Thyroid gland (tissue), 4 donors: Measurements from ENCODE around the gene PTCHD4.

Experiments used
- CTCF ChIP-seq, 6 experiments: fragments of 200-600 bp in 3 of 6; fragments of 450-650 bp in 3 of 6; sonication (generic) in 3 of 6; IDR thresholded peaks; one replicate each; pipeline ENCODE4 v1.5.1; 2016 to 2019; ENCODE audit warnings: antibody characterized with exemption in 6 of 6, mild to moderate bottlenecking in 2 of 6, inconsistent platforms in 1 of 6, moderate library complexity in 1 of 6
- POLR2A ChIP-seq, 2 donors: fragments of 450-650 bp; IDR thresholded peaks; one replicate each; pipeline ENCODE4 v1.6.1; 2017; ENCODE audit warnings: antibody characterized with exemption in 2 of 2, mild to moderate bottlenecking in 2 of 2, moderate library complexity in 1 of 2

- TF ChIP-seq CTCF (IDR thresholded peaks at IDR 0.05) (no peak), POLR2A (IDR thresholded peaks at IDR 0.05) (no peak)
These were observed 10.5 kb downstream of the PTCHD4 start for GRCh38 chr6:48100588-48100895.
